H9 (cell line): ENCODE measurements around the gene CCL27. TPM values are rescaled to one million over a fixed set of nuclear protein-coding genes. Genes with fewer than 3 reads are reported as not detected.

Experiments used
- DNase-seq: peaks from one replicate; pipeline ENCODE4 v3.0.0-alpha.2; 2017
- H2AFZ ChIP-seq: one replicate; pipeline ENCODE4 v1.6.1; 2013; ENCODE audit warnings: mild to moderate bottlenecking, low read length, control low read depth, moderate library complexity
- H2AK5ac ChIP-seq: 2 replicates; pipeline ENCODE4 v1.6.1; 2013; ENCODE audit warnings: low read length, control low read depth, mixed read lengths; ENCODE audit not compliant: insufficient read length
- H2BK120ac ChIP-seq: one replicate; pipeline ENCODE4 v1.6.1; 2013; ENCODE audit warnings: low read depth, mild to moderate bottlenecking, low read length, control low read depth, inconsistent platforms; ENCODE audit not compliant: poor library complexity, severe bottlenecking
- H2BK12ac ChIP-seq: 2 replicates; pipeline ENCODE4 v1.6.1; 2013; ENCODE audit warnings: low read length, control low read depth, mixed read lengths, low read depth; ENCODE audit not compliant: insufficient read length
- H2BK15ac ChIP-seq: 2 replicates; pipeline ENCODE4 v1.6.1; 2013; ENCODE audit warnings: low read depth, low read length, control low read depth
- H2BK20ac ChIP-seq: one replicate; pipeline ENCODE4 v1.6.1; 2013; ENCODE audit warnings: low read depth, mild to moderate bottlenecking, low read length, control low read depth, inconsistent platforms; ENCODE audit not compliant: poor library complexity, severe bottlenecking
- H2BK5ac ChIP-seq: 2 replicates; pipeline ENCODE4 v1.6.1; 2013; ENCODE audit warnings: low read length, control low read depth, mixed read lengths; ENCODE audit not compliant: insufficient read length
- H3K14ac ChIP-seq: 2 replicates; pipeline ENCODE4 v1.6.1; 2013; ENCODE audit warnings: low read length, control low read depth; ENCODE audit not compliant: insufficient read depth
- H3K18ac ChIP-seq: 2 replicates; pipeline ENCODE4 v1.6.1; 2013; ENCODE audit warnings: low read depth, mild to moderate bottlenecking, mixed read lengths, low read length, control low read depth; ENCODE audit not compliant: insufficient read length
- H3K23ac ChIP-seq: 2 replicates; pipeline ENCODE4 v1.6.1; 2013; ENCODE audit warnings: low read length, control low read depth, mixed read lengths, low read depth; ENCODE audit not compliant: insufficient read length
- H3K23me2 ChIP-seq: 2 replicates; pipeline ENCODE4 v1.6.1; 2013; ENCODE audit warnings: low read depth, mild to moderate bottlenecking, mixed read lengths, low read length, control low read depth; ENCODE audit not compliant: insufficient read length, poor library complexity, severe bottlenecking
- H3K27ac ChIP-seq: 2 replicates; pipeline ENCODE4 v1.5.1; 2013; ENCODE audit warnings: low read length, control low read depth, mixed read lengths, low read depth; ENCODE audit not compliant: insufficient read length
- H3K27me3 ChIP-seq: 2 replicates; pipeline ENCODE4 v1.6.1; 2013; ENCODE audit warnings: low read length, control low read depth, inconsistent platforms; ENCODE audit not compliant: insufficient read depth
- H3K4ac ChIP-seq: 2 replicates; pipeline ENCODE4 v1.6.1; 2013; ENCODE audit warnings: low read depth, mild to moderate bottlenecking, control low read depth, inconsistent platforms, low read length, moderate library complexity
- H3K4me1 ChIP-seq: 2 replicates; pipeline ENCODE4 v1.6.1; 2013; ENCODE audit warnings: low read length, control low read depth, inconsistent platforms; ENCODE audit not compliant: insufficient read depth
- H3K4me2 ChIP-seq: 2 replicates; pipeline ENCODE4 v1.6.1; 2013; ENCODE audit warnings: low read length, control low read depth, mixed read lengths; ENCODE audit not compliant: insufficient read length, insufficient read depth
- H3K56ac ChIP-seq: 2 replicates; pipeline ENCODE4 v1.6.1; 2013; ENCODE audit warnings: low read depth, mild to moderate bottlenecking, mixed read lengths, low read length, control low read depth; ENCODE audit not compliant: insufficient read length
- H3K79me1 ChIP-seq: 2 replicates; pipeline ENCODE4 v1.6.1; 2013; ENCODE audit warnings: low read depth, mild to moderate bottlenecking, moderate library complexity, low read length, control low read depth, inconsistent platforms; ENCODE audit not compliant: insufficient read depth, poor library complexity, severe bottlenecking
- H3K79me2 ChIP-seq: 2 replicates; pipeline ENCODE4 v1.6.1; 2013; ENCODE audit warnings: low read length, control low read depth, inconsistent platforms; ENCODE audit not compliant: insufficient read depth
- H3K9ac ChIP-seq: 2 replicates; pipeline ENCODE4 v1.6.1; 2013; ENCODE audit warnings: low read length, control low read depth, mixed read lengths; ENCODE audit not compliant: insufficient read length; ENCODE audit errors: extremely low read depth
- H3K9me3 ChIP-seq: one replicate; pipeline ENCODE4 v1.6.1; 2013; ENCODE audit warnings: low read depth, low read length, inconsistent platforms; ENCODE audit not compliant: control insufficient read depth
- H3T11ph ChIP-seq: one replicate; pipeline ENCODE4 v1.6.1; 2013; ENCODE audit warnings: mild to moderate bottlenecking, low read length, control low read depth, inconsistent platforms
- H4K20me1 ChIP-seq: one replicate; pipeline ENCODE4 v1.6.1; 2013; ENCODE audit not compliant: control insufficient read depth, insufficient read length, insufficient read depth
- H4K5ac ChIP-seq: 2 replicates; pipeline ENCODE4 v1.6.1; 2013; ENCODE audit warnings: low read depth, mild to moderate bottlenecking, mixed read lengths, low read length, control low read depth; ENCODE audit not compliant: insufficient read length
- H4K8ac ChIP-seq: replicated peaks from 2 replicates; pipeline ENCODE4 v1.6.1; 2013; ENCODE audit warnings: low read length, control low read depth, mixed read lengths, low read depth; ENCODE audit not compliant: insufficient read length
- H4K91ac ChIP-seq: 2 replicates; pipeline ENCODE4 v1.6.1; 2013; ENCODE audit warnings: low read depth, mild to moderate bottlenecking, moderate library complexity, mixed read lengths, low read length, control low read depth; ENCODE audit not compliant: insufficient read length
- H3K27ac Mint-ChIP-seq, 3 experiments: 2 replicates in 2 of 3; 3 replicates in 1 of 3; pipeline ENCODE4 v1.8.0; 2020 to 2021; ENCODE audit warnings: mixed read lengths in 3 of 3, mild to moderate bottlenecking in 1 of 3, moderate library complexity in 1 of 3
- H3K27me3 Mint-ChIP-seq: 2 replicates; pipeline ENCODE4 v1.8.0; 2021; ENCODE audit warnings: low read depth, mild to moderate bottlenecking, moderate library complexity, mixed read lengths
- H3K36me3 Mint-ChIP-seq, 3 experiments: 2 replicates in 2 of 3; 3 replicates in 1 of 3; pipeline ENCODE4 v1.8.0; 2020 to 2021; ENCODE audit warnings: low read depth in 3 of 3, mixed read lengths in 3 of 3; ENCODE audit not compliant: insufficient read depth in 1 of 3
- H3K4me1 Mint-ChIP-seq, 2 experiments: 2 replicates each; pipeline ENCODE4 v1.8.0; 2020; ENCODE audit warnings: mixed read lengths in 2 of 2
- H3K4me3 Mint-ChIP-seq, 2 experiments: 2 replicates in 1 of 2; 3 replicates in 1 of 2; pipeline ENCODE4 v1.8.0; 2020 to 2021; ENCODE audit warnings: mild to moderate bottlenecking in 2 of 2, mixed read lengths in 2 of 2, moderate library complexity in 1 of 2
- H3K9me3 Mint-ChIP-seq, 2 experiments: 2 replicates in 1 of 2; 3 replicates in 1 of 2; pipeline ENCODE4 v1.8.0; 2020; ENCODE audit warnings: mild to moderate bottlenecking in 2 of 2, mixed read lengths in 2 of 2, moderate library complexity in 1 of 2
- CTCF ChIP-seq: fragments of 200-600 bp; sonication (generic); conservative IDR thresholded peaks from 3 replicates; pipeline ENCODE4 v1.8.0; 2021; ENCODE audit warnings: antibody characterized with exemption, mild to moderate bottlenecking
- WGBS: extraction: QIAGEN DNeasy Blood & Tissue Kit; methylation state at CpG from one replicate; pipeline ENCODE4 v1.1.7; 2013; ENCODE audit warnings: missing lambda C conversion rate, low lambda C conversion rate, mixed read lengths; ENCODE audit not compliant: insufficient read length; ENCODE audit errors: extremely low coverage; 5-methylcytosine and 5-hydroxymethylcytosine counted together
- long read RNA-seq: library from polyadenylated mRNA; unstranded; transcript quantifications from one replicate; pipeline ENCODE4 v2.0.0, GENCODE V29; 2020
- total RNA-seq: library from RNA; stranded (reverse); gene quantifications from 2 replicates; pipeline ENCODE4 v1.2.1, GENCODE V29; 2021

The CCL27 gene
- 0.28 and 1.0 TPM in 2 replicates for total RNA-seq
- long read RNA-seq, result 0 reads

- Histone ChIP-seq H3K27me3 (no peaks in the 10 kb centered on the region), H3K79me2 (no peaks in the 10 kb centered on the region), H3K79me1 (no peaks in the 10 kb centered on the region), H2BK20ac (no peak within 1 kb of the TSS), H3K4ac (no peak within 1 kb of the TSS), H4K20me1 (no peaks in the 10 kb centered on the region), H3K4me2 (no peak within 1 kb of the TSS), H4K91ac (no peak within 1 kb of the TSS), H4K5ac (no peak within 1 kb of the TSS), H4K8ac (no peak within 1 kb of the TSS), H2BK5ac (no peak within 1 kb of the TSS), H3K56ac (no peak within 1 kb of the TSS), H2BK120ac (no peak within 1 kb of the TSS), H2BK12ac (no peak within 1 kb of the TSS), H3K18ac (no peak within 1 kb of the TSS), H3K14ac (no peak within 1 kb of the TSS), H3K9me3 (no peaks in the 10 kb centered on the region), H2BK15ac (no peak within 1 kb of the TSS), H3K9ac (no peak within 1 kb of the TSS), H3K23ac (no peak within 1 kb of the TSS), H2AK5ac (no peak within 1 kb of the TSS), H2AFZ (no peak within 1 kb of the TSS), H3T11ph (no peak within 1 kb of the TSS), H3K4me1 (no peaks in the 10 kb centered on the region), H3K23me2 (peaks cover 13% of the 10 kb centered on the region), H3K27ac (no peak within 1 kb of the TSS)
- Mint-ChIP-seq H3K9me3 (no peaks in the 10 kb centered on the region), H3K4me3 (no peak within 1 kb of the TSS; a peak in 1 of 5 replicates), H3K36me3 (peaks cover 2 to 5% (median 3%) of the 10 kb centered on the region in 3 experiments; a peak in 5 of 7 replicates), H3K4me1 (peaks cover 7 to 8% of the 10 kb centered on the region in 2 experiments), H3K27ac (peak within 1 kb of the TSS in 1 of 3 experiments; percentile 23; a peak in 3 of 7 replicates), H3K27me3 (peaks cover 1% of the 10 kb centered on the region; the same call in 1 of the 2 replicates)
- DNase-seq, result no peak
- TF ChIP-seq CTCF, result no peak
- no CpG with 5 or more reads among the region's 4 CpGs for WGBS
Measured at GRCh38 chr9:34662526-34663302, at the start of gene CCL27. TSS of gene CCL27 (minus strand) at chr9:34662657. CDS start at chr9:34662633, 24 bp downstream.
